Ramos (cell line): ENCODE data around the gene EIF4E3.

Experiments used
- in situ Hi-C: fragments of 300-500 bp; cut with MboI; formaldehyde crosslinking; loops from one replicate; pipeline ENCODE4 v1.14.3; 2022; ENCODE audit warnings: low sequenced_read_pairs; ENCODE audit not compliant: unreplicated experiment

The EIF4E3 gene

GRCh38 chr3:71657831-71658530 is 67.2 kb downstream of the EIF4E3 start:
- in situ Hi-C loops, result loop anchor here (10.0 kb wide), 1 partner anchor 1113 kb away; no protein-coding TSS in a partner anchor

- in situ Hi-C loops, result loop anchor here (10.0 kb wide), 1 partner anchor 1110 kb away; no protein-coding TSS in a partner anchor
Observed at GRCh38 chr3:71655061-71655460, 70.1 kb downstream of the EIF4E3 start.

GRCh38 chr3:71653414-71653807 is 71.8 kb downstream of the EIF4E3 start:
- in situ Hi-C loops, result loop anchor here (10.0 kb wide), 1 partner anchor 1109 kb away; no protein-coding TSS in a partner anchor

GRCh38 chr3:71652781-71653413 is 72.3 kb downstream of the EIF4E3 start:
- in situ Hi-C loops, result loop anchor here (10.0 kb wide), 1 partner anchor 1108 kb away; no protein-coding TSS in a partner anchor

GRCh38 chr3:71651625-71652024 is 73.6 kb downstream of the EIF4E3 start:
- in situ Hi-C loops, result loop anchor here (10.0 kb wide), 1 partner anchor 1107 kb away; no protein-coding TSS in a partner anchor

GRCh38 chr3:71650372-71650771 is 74.8 kb downstream of the EIF4E3 start:
- in situ Hi-C loops, result loop anchor here (10.0 kb wide), 1 partner anchor 1106 kb away; no protein-coding TSS in a partner anchor

GRCh38 chr3:71649757-71650156 is 75.4 kb downstream of the EIF4E3 start:
- in situ Hi-C loops, result loop anchor here (10.0 kb wide), 1 partner anchor 1105 kb away; no protein-coding TSS in a partner anchor

- in situ Hi-C loops, result no loop called here
Observed at GRCh38 chr3:71647751-71648150, 77.5 kb downstream of the EIF4E3 start.

- in situ Hi-C loops, result no loop called here
Observed at GRCh38 chr3:71646971-71647370, 78.2 kb downstream of the EIF4E3 start.

- in situ Hi-C loops, result no loop called here
Observed at GRCh38 chr3:71645140-71645539, 80.1 kb downstream of the EIF4E3 start.

- in situ Hi-C loops, result no loop called here
Observed at GRCh38 chr3:71641674-71642073, 83.5 kb downstream of the EIF4E3 start.

- in situ Hi-C loops, result no loop called here
Observed at GRCh38 chr3:71640331-71640983, 84.7 kb downstream of the EIF4E3 start.

- in situ Hi-C loops, result no loop called here
Observed at GRCh38 chr3:71636482-71636881, 88.7 kb downstream of the EIF4E3 start.

GRCh38 chr3:71636001-71636400 is 89.2 kb downstream of the EIF4E3 start:
- in situ Hi-C loops, result no loop called here

GRCh38 chr3:71634671-71635070 is 90.5 kb downstream of the EIF4E3 start:
- in situ Hi-C loops, result no loop called here

GRCh38 chr3:71629711-71630110 is 95.5 kb downstream of the EIF4E3 start:
- in situ Hi-C loops, result no loop called here

- in situ Hi-C loops, result no loop called here
Observed at GRCh38 chr3:71629289-71629688, 95.9 kb downstream of the EIF4E3 start.

GRCh38 chr3:71628522-71628921 is 96.7 kb downstream of the EIF4E3 start:
- in situ Hi-C loops, result no loop called here

- in situ Hi-C loops, result no loop called here
Observed at GRCh38 chr3:71625676-71626075, 99.5 kb downstream of the EIF4E3 start.
